ENCODE data around the gene OPCML. TPM values are rescaled to one million over a fixed set of nuclear protein-coding genes. Genes with fewer than 3 reads are reported as not detected.

OPCML gene
- total and polyA plus RNA-seq, 7 donors: 0.01 to 0.80 (median 0.07) TPM; not detected in 4

DNA sequence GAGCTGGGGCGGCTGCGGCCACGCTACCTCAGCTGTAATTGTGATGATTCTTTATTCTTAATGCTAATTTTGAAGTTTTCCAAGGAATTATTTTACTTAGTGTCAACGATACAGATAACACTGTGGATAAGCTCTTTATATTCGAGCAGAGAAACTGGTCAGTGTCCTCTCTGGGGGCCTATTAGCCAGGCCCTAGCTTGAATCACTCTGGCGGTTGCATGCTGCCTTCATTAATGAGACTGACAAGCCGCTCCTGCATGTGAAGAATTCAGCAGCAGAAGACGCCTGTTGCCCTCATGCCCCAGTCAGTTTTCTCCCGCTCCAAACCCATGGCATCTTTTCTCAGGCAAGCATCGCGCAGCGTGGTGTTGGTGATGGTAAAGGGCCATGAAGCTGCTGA is 851.7 kb downstream of the OPCML start:
- H3K27ac ChIP-seq: no peak overlapping the region
- H3K4me1 ChIP-seq: no peaks in the 10 kb centered on the region
- TF ChIP-seq, protein P1, sequence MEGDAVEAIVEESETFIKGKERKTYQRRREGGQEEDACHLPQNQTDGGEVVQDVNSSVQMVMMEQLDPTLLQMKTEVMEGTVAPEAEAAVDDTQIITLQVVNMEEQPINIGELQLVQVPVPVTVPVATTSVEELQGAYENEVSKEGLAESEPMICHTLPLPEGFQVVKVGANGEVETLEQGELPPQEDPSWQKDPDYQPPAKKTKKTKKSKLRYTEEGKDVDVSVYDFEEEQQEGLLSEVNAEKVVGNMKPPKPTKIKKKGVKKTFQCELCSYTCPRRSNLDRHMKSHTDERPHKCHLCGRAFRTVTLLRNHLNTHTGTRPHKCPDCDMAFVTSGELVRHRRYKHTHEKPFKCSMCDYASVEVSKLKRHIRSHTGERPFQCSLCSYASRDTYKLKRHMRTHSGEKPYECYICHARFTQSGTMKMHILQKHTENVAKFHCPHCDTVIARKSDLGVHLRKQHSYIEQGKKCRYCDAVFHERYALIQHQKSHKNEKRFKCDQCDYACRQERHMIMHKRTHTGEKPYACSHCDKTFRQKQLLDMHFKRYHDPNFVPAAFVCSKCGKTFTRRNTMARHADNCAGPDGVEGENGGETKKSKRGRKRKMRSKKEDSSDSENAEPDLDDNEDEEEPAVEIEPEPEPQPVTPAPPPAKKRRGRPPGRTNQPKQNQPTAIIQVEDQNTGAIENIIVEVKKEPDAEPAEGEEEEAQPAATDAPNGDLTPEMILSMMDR (IDR thresholded peaks at IDR 0.05): no peak
- H3K4me3 ChIP-seq: no peak overlapping the region
- H3K36me3 ChIP-seq (ENCODE audit: insufficient read depth in 1 of 2, low read depth in 1 of 2): no peaks in the 10 kb centered on the region
- DNase-seq: no peak
- no peaks in the 10 kb centered on the region for H3K9me3 ChIP-seq
- intact Hi-C loops (cut with DNase I): no loop called here
- peaks cover 0 to 3% (median 0%) of the 10 kb centered on the region in 3 donors for H3K27me3 ChIP-seq (ENCODE audit: insufficient read depth in 3 of 3, low read length in 2 of 3)
- 85 to 90% (median 89%) methylated on average over 12 of the region's 12 CpGs for WGBS, 3 donors
- no peak for ATAC-seq

DNA sequence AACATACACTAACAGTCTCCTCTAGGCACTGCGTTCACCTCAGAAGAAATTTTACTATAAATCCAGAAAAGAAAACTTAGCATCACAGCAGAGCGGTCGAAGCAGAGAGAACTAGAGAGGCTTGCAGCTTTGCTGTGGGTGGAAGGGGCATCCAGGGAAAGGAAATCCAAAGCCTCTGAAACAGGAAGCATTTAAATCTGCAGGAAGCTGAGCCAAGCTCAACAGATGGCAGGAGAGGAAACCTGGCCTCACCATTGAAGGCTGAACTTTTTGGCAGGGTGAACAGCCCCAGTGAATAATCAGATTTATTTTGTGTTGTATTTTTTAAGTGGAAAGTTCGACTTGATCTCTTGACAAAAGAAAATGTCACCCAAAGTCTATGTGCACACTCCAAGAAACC is 858.1 kb downstream of the OPCML start:
- Histone ChIP-seq H3K27ac (no peak overlapping the region), H3K4me1 (no peaks in the 10 kb centered on the region), H3K4me3 (no peak overlapping the region), H3K27me3 (ENCODE audit: insufficient read depth in 3 of 3, low read length in 2 of 3) (no peaks in the 10 kb centered on the region), H3K36me3 (ENCODE audit: insufficient read depth in 1 of 2, low read depth in 1 of 2) (no peaks in the 10 kb centered on the region), H3K9me3 (no peaks in the 10 kb centered on the region)
- TF ChIP-seq, protein P1 (IDR thresholded peaks at IDR 0.05): no peak
- WGBS, 3 donors: 29 to 43% (median 34%) methylated on average over 4 of the region's 4 CpGs
- no peak for ATAC-seq
- no peak for DNase-seq
- intact Hi-C loops (cut with DNase I): no loop called here

DNA sequence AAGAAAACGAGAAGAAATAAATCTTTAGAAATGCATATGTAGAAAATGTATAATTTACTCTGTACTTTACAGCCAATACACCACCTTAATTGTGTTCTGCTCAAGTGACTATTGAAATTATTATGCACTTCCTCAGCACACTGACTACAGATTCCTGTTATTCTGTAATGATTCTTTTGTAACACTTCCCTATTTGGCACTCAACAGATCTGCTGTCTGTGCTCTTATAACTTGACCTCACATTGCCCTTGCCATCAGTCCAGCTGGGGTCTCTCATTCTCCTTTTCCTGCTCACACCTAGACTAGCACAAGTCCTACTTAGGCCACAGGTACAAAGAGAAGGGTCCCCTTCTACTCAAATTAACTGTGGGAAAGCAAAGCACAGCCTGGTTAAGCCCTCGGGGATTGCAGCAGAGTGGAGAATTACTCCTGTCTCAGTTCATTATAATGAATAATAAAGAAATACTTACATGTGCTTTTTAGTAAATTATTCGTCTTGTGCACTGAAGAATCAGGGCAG is 860.4 kb downstream of the OPCML start:
- Histone ChIP-seq H3K4me3 (no peak overlapping the region), H3K36me3 (ENCODE audit: insufficient read depth in 1 of 2, low read depth in 1 of 2) (no peaks in the 10 kb centered on the region), H3K27ac (no peak overlapping the region), H3K27me3 (ENCODE audit: insufficient read depth in 3 of 3, low read length in 2 of 3) (no peaks in the 10 kb centered on the region), H3K9me3 (no peaks in the 10 kb centered on the region), H3K4me1 (no peaks in the 10 kb centered on the region)
- TF ChIP-seq, protein P1 (IDR thresholded peaks at IDR 0.05): no peak
- DNase-seq: no peak
- 48 to 61% (median 55%) methylated on average over 3 of the region's 3 CpGs for WGBS, 3 donors
- intact Hi-C loops (cut with DNase I): no loop called here
- no peak for ATAC-seq

DNA sequence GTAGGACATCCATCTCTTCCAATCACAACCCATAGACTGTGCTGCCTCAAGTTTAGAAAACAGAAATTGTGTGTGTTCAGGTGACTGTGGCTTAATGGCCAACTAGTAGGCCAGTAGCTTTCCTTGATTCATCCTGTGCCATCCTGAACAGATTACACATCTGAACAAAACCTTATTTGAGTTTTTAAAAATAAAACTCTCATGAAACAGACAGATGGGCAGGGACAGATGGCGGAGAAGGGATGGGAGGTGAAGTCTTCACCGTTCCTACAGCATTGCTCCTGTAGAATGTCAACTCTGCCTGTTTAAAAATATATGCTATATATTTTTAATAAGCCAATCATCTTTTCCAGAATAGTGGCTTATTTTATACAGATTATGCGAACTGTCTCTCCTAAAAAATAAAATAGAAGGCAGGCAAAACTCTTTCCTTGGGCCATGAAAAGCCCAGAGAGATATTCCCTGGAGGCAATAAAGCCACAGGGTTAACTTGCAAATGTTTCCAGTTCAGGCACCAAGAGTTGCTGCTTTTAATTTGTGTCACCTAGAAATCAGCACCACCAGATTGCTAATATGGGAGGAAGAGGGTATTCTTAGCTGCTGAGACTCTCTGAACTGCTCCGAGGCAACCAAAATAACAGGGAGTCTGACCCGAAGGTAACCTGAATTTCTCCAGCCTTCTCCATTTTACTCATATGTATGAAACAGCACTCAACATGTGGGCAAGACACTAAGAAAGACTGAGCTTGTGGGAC is 861.2 kb downstream of the OPCML start:
- WGBS, 3 donors: 88 to 89% (median 88%) methylated on average over 5 of the region's 5 CpGs
- TF ChIP-seq, protein P1 (IDR thresholded peaks at IDR 0.05): no peak
- no peak overlapping the region for H3K27ac ChIP-seq
- ATAC-seq (no peak), DNase-seq (no peak)
- H3K4me3 ChIP-seq: no peak overlapping the region
- H3K9me3 ChIP-seq: no peaks in the 10 kb centered on the region
- H3K4me1 ChIP-seq: no peaks in the 10 kb centered on the region
- H3K27me3 ChIP-seq (ENCODE audit: insufficient read depth in 3 of 3, low read length in 2 of 3): no peaks in the 10 kb centered on the region
- no peaks in the 10 kb centered on the region for H3K36me3 ChIP-seq (ENCODE audit: insufficient read depth in 1 of 2, low read depth in 1 of 2)
- intact Hi-C loops (cut with DNase I): no loop called here

All from psoas muscle (tissue), 8 donors.